Measurements from ENCODE around the gene SEBOX.

DNA sequence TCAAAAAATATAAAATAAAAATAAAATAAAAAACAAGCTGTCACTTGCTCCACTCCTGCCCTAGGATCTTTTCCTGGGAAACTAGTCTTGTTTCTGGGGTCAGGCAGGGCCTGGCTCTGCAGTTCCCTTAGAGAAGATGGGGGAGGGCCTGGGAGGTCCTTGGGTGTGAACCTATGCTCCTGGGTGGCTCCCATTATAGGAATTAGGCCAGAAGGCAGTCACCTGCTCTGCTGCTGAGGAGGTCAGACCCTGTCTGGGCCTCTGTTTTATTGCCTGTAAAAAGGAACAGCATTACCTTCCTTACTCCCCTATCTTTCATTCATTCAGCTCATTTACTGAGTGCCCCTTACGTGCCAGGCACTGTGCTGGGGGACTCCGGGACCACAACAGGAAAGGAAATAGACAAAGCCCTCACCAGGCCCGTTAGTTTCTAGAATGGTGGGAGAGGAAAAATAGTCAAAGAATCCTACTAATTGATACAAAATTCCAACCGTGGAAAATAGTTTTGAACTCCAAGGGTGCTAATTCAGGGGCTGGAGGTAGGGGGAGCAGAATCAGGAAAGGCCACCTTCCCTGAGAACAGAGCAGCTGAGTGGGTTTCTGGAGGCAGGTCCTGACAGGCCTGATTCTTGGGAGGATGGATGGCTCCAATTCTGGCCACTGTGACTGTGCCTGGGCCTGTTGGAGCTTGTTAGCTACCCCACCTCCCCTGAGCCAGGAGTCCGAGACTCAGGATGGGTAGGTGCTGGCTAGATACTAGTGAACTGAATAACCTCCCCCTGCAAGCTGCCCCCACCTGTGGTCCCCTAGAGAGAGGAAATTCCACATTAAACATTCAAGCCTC lies 42.4 kb upstream of the SEBOX start:
- TF ChIP-seq, protein P1, sequence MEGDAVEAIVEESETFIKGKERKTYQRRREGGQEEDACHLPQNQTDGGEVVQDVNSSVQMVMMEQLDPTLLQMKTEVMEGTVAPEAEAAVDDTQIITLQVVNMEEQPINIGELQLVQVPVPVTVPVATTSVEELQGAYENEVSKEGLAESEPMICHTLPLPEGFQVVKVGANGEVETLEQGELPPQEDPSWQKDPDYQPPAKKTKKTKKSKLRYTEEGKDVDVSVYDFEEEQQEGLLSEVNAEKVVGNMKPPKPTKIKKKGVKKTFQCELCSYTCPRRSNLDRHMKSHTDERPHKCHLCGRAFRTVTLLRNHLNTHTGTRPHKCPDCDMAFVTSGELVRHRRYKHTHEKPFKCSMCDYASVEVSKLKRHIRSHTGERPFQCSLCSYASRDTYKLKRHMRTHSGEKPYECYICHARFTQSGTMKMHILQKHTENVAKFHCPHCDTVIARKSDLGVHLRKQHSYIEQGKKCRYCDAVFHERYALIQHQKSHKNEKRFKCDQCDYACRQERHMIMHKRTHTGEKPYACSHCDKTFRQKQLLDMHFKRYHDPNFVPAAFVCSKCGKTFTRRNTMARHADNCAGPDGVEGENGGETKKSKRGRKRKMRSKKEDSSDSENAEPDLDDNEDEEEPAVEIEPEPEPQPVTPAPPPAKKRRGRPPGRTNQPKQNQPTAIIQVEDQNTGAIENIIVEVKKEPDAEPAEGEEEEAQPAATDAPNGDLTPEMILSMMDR (IDR thresholded peaks at IDR 0.05), result no peak
- TF ChIP-seq POLR2A (IDR thresholded peaks at IDR 0.05; ENCODE audit: low read depth), result no peak
- TF ChIP-seq POLR2AphosphoS5 (IDR thresholded peaks at IDR 0.05), result no peak
- no peak for TF ChIP-seq EP300 (IDR thresholded peaks at IDR 0.05)

Measured in esophagus muscularis mucosa (tissue), 4 donors.